Pancreas (tissue), 10 donors: Measurements from ENCODE around the gene CELSR2. TPM values are rescaled to one million over a fixed set of nuclear protein-coding genes. Genes with fewer than 3 reads are reported as not detected.

ENCODE experiments used
- ATAC-seq, 4 donors: fragments of 200-7000 bp; cut with Tn5 transposase; one replicate each; pipeline versions ENCODE4 v1.8.0 to v1.9.1; 2020; ENCODE audit warnings: mild to moderate bottlenecking in 4 of 4, moderate library complexity in 4 of 4
- DNase-seq, 6 donors: peaks; one replicate each; pipeline ENCODE4 v3.0.0-alpha.2; 2020
- FAIRE-seq: peaks from 2 replicates; lab custom pipeline; 2012; peaks lifted over from hg19 to GRCh38; lab: Jason Lieb, UNC
- H3K27ac ChIP-seq, 4 donors: fragments of 200-600 bp; sonication (generic); 1 replicate in 3 of 4; 2 replicates in 1 of 4; pipeline versions ENCODE4 v1.5.0 to v1.8.0; 2020
- H3K27me3 ChIP-seq, 4 donors: fragments of 200-600 bp; one replicate each; pipeline ENCODE4 v1.8.0; 2021
- H3K36me3 ChIP-seq, 3 donors: fragments of 200-600 bp; sonication (generic) in 1 of 3; one replicate each; pipeline versions ENCODE4 v1.5.0 to v1.8.0; 2020 to 2021
- H3K4me1 ChIP-seq, 3 donors: fragments of 200-600 bp; one replicate each; pipeline ENCODE4 v1.8.0; 2021
- H3K4me3 ChIP-seq, 4 donors: fragments of 200-600 bp; sonication (generic) in 2 of 4; one replicate each; pipeline versions ENCODE4 v1.5.0 to v1.8.0; 2020 to 2021
- H3K9me3 ChIP-seq, 4 donors: fragments of 200-600 bp; one replicate each; pipeline ENCODE4 v1.8.0; 2021
- WGBS, 2 donors: extraction: QIAGEN DNeasy Blood & Tissue Kit; methylation state at CpG; one replicate each; pipeline ENCODE4 v1.1.7; 2013; 5-methylcytosine and 5-hydroxymethylcytosine counted together
- intact Hi-C, 3 donors: fragments of 100-400 bp; cut with DNase I; formaldehyde crosslinking; loops; one replicate each; pipeline versions ENCODE4 v1.11.1 to v1.14.2; 2022
- polyA plus RNA-seq, 2 donors: library from polyadenylated mRNA; stranded (reverse); fragments of 200-250 nt; gene quantifications; one replicate each; pipeline ENCODE4 v1.2.3, GENCODE V29; 2013
- total RNA-seq, 6 donors: library from RNA; stranded (reverse); fragmentation: NEBNext Ultra II Directional in 4 of 6; extraction: Animal tissue kit (Norgen Biotek cat#: 25700) in 4 of 6; gene quantifications; one replicate each; pipeline versions ENCODE4 v1.2.1 to v1.2.4, GENCODE V29; 2021 to 2023
- TF ChIP-seq, protein P1 (sequence below), 4 donors: fragments of 200-600 bp; sonication (generic) in 3 of 4; IDR thresholded peaks; one replicate each; pipeline versions ENCODE4 v1.5.0 to v1.8.0; 2021; ENCODE audit warnings: antibody characterized with exemption in 4 of 4
- donor health status: healthy with polysubstance abuse.
- donor health status: DM: no; HTN: no; CAD: no; lungs with moderate emphysema.
- donor health status: DM: no; HTN: no; CAD: no.
- donor health status: control.
- donor health status: control.
- donor health status: Bipolar disorder and iron deficiency.
- donor health status: DM: yes; HTN: yes; CAD: no.
- donor health status: DM: no; HTN: no; CAD: no.
- donor health status: DM: no; HTN: no; CAD: no.
- donor health status: DM: yes; HTN: yes; CAD: no.

The CELSR2 gene
- total and polyA plus RNA-seq, 8 donors = 4.0 to 8.5 (median 5.1) TPM

DNA sequence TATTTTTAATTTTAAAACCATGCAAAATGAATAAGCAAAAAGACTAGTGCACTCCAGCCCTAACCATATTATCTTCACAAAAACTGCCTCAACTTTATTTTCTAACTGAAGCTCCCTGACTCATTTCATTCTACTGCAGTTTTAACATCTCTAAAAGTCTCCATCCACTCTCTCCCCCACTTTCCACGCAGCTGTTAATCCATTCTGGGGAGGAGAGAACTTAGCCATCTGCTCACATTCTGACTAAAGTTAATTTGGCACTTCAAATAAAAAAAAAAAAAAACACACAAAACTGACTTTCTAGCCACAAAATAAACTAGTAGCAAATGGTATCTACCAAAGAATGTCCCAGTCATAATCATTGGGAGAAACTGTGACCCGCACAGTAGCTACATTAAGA, 62.9 kb downstream of the CELSR2 start:
- no peak overlapping the region for H3K4me3 ChIP-seq
- no peaks in the 10 kb centered on the region for H3K9me3 ChIP-seq
- TF ChIP-seq, protein P1, sequence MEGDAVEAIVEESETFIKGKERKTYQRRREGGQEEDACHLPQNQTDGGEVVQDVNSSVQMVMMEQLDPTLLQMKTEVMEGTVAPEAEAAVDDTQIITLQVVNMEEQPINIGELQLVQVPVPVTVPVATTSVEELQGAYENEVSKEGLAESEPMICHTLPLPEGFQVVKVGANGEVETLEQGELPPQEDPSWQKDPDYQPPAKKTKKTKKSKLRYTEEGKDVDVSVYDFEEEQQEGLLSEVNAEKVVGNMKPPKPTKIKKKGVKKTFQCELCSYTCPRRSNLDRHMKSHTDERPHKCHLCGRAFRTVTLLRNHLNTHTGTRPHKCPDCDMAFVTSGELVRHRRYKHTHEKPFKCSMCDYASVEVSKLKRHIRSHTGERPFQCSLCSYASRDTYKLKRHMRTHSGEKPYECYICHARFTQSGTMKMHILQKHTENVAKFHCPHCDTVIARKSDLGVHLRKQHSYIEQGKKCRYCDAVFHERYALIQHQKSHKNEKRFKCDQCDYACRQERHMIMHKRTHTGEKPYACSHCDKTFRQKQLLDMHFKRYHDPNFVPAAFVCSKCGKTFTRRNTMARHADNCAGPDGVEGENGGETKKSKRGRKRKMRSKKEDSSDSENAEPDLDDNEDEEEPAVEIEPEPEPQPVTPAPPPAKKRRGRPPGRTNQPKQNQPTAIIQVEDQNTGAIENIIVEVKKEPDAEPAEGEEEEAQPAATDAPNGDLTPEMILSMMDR (IDR thresholded peaks at IDR 0.05) = no peak
- FAIRE-seq (no peak), ATAC-seq (no peak), DNase-seq (no peak)
- intact Hi-C loops = no loop called here
- 83 to 93% methylated on average over 2 of the region's 2 CpGs for WGBS, 2 donors
- no peak overlapping the region for H3K27ac ChIP-seq
- peaks cover 0 to 7% (median 0%) of the 10 kb centered on the region in 3 donors for H3K36me3 ChIP-seq
- no peaks in the 10 kb centered on the region for H3K27me3 ChIP-seq
- no peaks in the 10 kb centered on the region for H3K4me1 ChIP-seq

DNA sequence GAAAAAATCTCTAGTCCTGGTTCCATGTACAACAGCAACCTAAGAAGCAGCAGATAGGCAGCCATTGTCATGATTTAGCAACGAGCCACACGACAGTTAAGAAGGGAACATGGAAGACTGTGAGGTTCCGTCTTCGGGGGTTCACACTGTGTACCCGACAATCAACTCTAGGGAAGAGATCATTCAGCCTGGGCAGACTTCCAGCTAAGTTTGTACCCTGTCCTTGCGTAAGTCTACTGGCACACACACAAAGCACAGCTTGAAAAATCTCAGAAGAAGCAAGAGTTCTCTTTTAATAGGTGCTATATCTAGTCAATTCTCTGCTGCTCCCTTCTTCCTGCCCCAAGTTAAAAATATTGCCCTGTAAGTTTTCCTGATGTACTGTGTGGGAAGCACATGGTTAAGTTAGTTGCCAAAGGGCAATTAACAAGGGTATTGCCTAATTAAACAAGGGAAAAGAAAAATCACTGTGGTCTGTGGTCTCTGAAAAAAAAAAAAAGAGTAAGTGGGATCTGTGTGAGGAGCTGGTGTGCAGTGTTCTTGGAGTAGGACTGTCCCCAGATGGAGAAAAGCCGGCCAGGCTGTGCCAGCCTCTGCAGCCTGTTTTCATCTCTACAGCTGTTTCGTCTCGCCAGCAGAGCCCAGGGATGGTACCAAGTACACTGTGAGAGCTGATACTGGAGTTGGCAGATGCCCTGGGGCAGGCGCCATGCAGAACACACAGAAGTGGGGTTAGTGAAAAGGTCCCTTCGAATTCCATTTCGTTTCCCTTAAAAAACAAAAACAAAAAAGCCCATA, 63.8 kb downstream of the CELSR2 start:
- H3K4me3 ChIP-seq = no peak overlapping the region
- ATAC-seq (no peak), FAIRE-seq (no peak)

DNA sequence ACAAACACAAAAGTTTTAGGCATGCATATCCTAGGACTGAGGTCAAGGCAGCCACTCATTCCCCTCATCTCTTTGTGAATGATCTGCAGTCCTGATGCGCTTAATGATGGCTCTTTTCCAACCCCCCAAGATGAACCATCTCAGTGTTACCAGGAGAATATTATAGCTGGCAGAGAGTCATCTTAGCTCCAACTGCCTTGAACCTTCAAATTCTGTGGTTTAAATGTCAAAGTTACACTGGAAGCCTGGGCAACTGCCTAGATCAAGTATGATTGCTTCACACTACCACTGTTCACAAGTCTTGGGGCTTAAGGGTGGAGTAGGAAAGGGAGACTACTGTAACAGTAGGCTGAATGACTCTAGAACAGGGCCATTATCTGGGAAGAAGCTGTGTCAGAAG, 65.5 kb downstream of the CELSR2 start:
- ATAC-seq (no peak), FAIRE-seq (no peak), DNase-seq (no peak)
- no peak overlapping the region for H3K4me3 ChIP-seq
- H3K9me3 ChIP-seq = no peaks in the 10 kb centered on the region
- intact Hi-C loops = no loop called here
- no peak overlapping the region for H3K27ac ChIP-seq
- peaks cover 0 to 12% (median 0%) of the 10 kb centered on the region in 3 donors for H3K36me3 ChIP-seq
- no peaks in the 10 kb centered on the region for H3K27me3 ChIP-seq
- TF ChIP-seq, protein P1 (IDR thresholded peaks at IDR 0.05) = no peak
- H3K4me1 ChIP-seq = no peaks in the 10 kb centered on the region
- WGBS, 2 donors = 94 to 96% methylated on average over 1 of the region's 1 CpG

More for the DNA sequence above, 63.8 kb downstream of the CELSR2 start:
- peaks cover 0 to 12% (median 0%) of the 10 kb centered on the region in 3 donors for H3K36me3 ChIP-seq
- WGBS, 2 donors = 83 to 90% methylated on average over 12 of the region's 12 CpGs
- TF ChIP-seq, protein P1 (IDR thresholded peaks at IDR 0.05) = no peak
- H3K4me1 ChIP-seq = no peaks in the 10 kb centered on the region
- no peak overlapping the region for H3K27ac ChIP-seq
- intact Hi-C loops = no loop called here
- DNase-seq = no peak
- H3K9me3 ChIP-seq = no peaks in the 10 kb centered on the region
- no peaks in the 10 kb centered on the region for H3K27me3 ChIP-seq

DNA sequence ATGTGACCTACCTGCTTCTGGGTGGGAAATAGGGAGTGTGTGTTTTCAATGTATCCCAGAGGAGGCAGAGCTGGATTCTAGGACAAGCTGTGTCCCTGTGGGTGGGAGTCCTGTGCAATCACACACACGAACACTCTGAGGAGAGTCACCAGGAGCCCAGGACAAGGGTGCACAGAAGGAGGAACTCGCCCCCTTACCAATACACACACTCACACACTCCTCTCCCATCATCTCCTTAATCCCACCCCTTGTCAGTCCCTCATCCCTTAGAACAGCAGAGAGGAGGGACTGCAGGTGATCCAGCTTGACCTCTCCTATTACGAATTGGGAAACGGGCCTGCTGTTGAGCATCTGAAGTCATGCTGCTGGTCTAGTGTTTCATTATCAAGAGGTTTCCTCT, 65.9 kb downstream of the CELSR2 start:
- DNase-seq (no peak), FAIRE-seq (no peak), ATAC-seq (no peak)
- TF ChIP-seq, protein P1 (IDR thresholded peaks at IDR 0.05) = no peak
- H3K9me3 ChIP-seq = no peaks in the 10 kb centered on the region
- 94 to 97% methylated on average over 4 of the region's 4 CpGs for WGBS, 2 donors
- no peaks in the 10 kb centered on the region for H3K4me1 ChIP-seq
- intact Hi-C loops = no loop called here
- H3K27me3 ChIP-seq = no peaks in the 10 kb centered on the region
- H3K4me3 ChIP-seq = no peak overlapping the region
- no peak overlapping the region for H3K27ac ChIP-seq
- H3K36me3 ChIP-seq = peaks cover 0 to 13% (median 0%) of the 10 kb centered on the region in 3 donors

DNA sequence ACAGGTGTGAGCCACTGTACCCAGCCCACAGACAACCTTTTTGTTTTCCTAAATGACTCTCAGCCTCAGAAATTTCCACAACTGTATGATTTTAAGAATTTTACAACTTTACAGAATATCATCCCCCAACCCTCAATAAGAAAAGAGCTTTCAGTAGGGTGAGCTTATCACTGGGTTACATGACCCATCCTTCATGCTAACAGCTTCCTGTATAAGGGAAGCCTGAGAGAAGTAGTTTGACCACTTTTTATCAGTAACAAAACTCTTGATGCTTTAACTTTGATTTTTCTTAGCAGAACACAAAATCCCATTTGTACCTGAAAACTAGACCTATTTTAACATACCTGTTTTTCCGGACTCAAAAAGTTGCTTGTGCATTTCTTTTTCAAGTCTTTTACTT, 67.2 kb downstream of the CELSR2 start:
- no peak for FAIRE-seq
- H3K9me3 ChIP-seq = no peaks in the 10 kb centered on the region
- H3K27me3 ChIP-seq = no peaks in the 10 kb centered on the region
- H3K4me1 ChIP-seq = no peaks in the 10 kb centered on the region
- H3K36me3 ChIP-seq = peaks cover 0 to 22% (median 0%) of the 10 kb centered on the region in 3 donors
- WGBS, 2 donors = 92 to 97% methylated on average over 1 of the region's 1 CpG
- H3K4me3 ChIP-seq = no peak overlapping the region
- TF ChIP-seq, protein P1 (IDR thresholded peaks at IDR 0.05) = no peak
- no peak for ATAC-seq
- intact Hi-C loops = no loop called here
- H3K27ac ChIP-seq = no peak overlapping the region
- DNase-seq = no peak
